ENCODE measurements around the gene ACP1.

Gene ACP1

DNA sequence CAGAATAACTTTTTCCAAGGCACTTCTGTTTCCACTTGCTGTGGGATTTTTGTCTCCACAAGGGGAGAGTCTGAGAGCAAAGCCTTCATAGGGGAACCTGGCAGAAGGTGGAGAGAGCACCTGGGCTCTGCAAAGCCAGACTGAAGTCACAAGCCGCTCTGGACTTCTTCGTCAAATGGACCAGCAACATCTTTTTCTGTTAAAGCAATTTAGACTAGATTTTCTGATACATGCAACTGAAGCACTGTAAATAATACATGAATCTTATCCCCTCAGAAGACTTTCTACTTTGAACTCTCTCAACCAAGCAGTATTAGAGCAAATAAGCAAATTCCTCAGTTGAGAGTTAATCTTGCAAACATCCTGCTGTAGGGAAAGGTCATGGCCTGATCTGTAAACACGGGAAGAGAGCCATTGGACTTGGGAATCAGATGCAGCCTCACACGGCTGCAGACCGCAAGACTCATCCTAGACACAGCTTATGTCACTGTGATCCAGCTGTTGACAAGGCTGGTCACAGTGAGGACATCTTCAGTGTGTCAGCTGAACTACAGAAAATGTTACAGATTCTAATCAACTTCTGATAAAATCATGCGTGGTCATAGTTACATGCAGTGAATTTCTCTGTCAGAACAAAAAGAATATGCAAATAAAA is 4.1 kb upstream of the ACP1 start:
- no peak for DNase-seq (ENCODE audit: low read depth in 2 of 2)

DNA sequence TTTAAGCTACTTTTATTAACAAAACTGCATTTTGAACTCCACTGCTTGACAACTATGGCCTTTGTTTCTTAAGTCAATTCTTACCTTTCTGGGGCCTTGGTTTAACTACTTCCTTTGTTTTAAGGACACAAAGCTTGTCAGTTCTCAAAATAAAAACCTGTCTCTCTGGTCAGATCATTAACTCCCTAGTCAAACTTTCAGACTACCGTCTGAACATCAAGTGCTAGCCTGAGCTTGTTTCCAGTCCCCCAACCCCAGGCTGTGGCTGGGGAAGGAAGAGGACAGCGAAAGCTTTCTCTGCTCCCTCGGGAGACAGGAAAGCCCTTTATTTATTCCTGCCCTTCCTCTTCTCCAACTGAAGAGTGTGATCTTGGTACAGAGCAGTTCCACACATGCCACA is 2.6 kb upstream of the ACP1 start:
- DNase-seq (ENCODE audit: low read depth in 2 of 2): no peak
- TF ChIP-seq, protein P1, sequence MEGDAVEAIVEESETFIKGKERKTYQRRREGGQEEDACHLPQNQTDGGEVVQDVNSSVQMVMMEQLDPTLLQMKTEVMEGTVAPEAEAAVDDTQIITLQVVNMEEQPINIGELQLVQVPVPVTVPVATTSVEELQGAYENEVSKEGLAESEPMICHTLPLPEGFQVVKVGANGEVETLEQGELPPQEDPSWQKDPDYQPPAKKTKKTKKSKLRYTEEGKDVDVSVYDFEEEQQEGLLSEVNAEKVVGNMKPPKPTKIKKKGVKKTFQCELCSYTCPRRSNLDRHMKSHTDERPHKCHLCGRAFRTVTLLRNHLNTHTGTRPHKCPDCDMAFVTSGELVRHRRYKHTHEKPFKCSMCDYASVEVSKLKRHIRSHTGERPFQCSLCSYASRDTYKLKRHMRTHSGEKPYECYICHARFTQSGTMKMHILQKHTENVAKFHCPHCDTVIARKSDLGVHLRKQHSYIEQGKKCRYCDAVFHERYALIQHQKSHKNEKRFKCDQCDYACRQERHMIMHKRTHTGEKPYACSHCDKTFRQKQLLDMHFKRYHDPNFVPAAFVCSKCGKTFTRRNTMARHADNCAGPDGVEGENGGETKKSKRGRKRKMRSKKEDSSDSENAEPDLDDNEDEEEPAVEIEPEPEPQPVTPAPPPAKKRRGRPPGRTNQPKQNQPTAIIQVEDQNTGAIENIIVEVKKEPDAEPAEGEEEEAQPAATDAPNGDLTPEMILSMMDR (IDR thresholded peaks at IDR 0.05; ENCODE audit: low read depth, low read length): no peak
- no peak overlapping the region for H3K4me3 ChIP-seq (replicated peaks in 1 of 2; ENCODE audit: low read depth in 2 of 2, low read length in 2 of 2)

More for the DNA sequence above, 4.1 kb upstream of the ACP1 start:
- TF ChIP-seq, protein P1 (IDR thresholded peaks at IDR 0.05; ENCODE audit: low read depth, low read length): no peak
- no peak overlapping the region for H3K4me3 ChIP-seq (replicated peaks in 1 of 2; ENCODE audit: low read depth in 2 of 2, low read length in 2 of 2)

DNA sequence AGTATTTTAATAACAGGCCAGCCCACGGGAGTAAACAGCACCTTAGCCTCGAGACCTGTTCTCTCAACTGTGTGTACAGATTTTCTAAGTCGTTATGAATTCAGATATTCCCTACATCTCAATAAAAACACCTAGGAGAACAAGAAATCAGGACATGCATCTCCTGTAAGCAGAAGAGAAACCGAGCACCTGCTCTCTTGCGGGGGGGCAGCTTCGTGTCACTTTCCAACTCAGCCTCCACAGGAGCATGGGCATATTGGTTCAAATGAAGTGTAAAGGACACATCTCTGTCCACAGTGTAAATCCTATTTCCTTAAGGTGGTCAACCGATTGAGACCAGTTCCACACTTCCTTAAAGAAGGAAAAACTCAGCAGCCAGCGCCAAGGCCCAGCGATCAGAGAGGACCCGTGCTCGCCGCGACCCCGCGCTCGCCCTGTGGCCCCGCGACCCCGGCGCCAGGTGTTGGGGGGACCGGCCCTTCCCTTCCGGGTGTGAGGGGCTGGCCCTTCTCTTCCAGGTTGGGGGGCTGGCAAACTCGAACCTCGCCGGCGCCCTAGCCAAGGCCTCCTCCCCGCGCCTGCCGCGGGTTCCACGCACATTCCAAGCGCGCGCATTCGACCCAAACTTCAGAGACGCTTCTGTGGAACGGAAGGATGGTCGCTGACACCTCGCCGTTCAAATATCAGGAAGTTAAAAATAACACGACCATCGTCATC is 1.6 kb upstream of the ACP1 start:
- TF ChIP-seq, protein P1 (IDR thresholded peaks at IDR 0.05; ENCODE audit: low read depth, low read length): no peak
- DNase-seq (ENCODE audit: low read depth in 2 of 2): no peak
- peak overlapping the region; percentile 91 to 93 for H3K4me3 ChIP-seq (replicated peaks in 1 of 2; ENCODE audit: low read depth in 2 of 2, low read length in 2 of 2)

DNA sequence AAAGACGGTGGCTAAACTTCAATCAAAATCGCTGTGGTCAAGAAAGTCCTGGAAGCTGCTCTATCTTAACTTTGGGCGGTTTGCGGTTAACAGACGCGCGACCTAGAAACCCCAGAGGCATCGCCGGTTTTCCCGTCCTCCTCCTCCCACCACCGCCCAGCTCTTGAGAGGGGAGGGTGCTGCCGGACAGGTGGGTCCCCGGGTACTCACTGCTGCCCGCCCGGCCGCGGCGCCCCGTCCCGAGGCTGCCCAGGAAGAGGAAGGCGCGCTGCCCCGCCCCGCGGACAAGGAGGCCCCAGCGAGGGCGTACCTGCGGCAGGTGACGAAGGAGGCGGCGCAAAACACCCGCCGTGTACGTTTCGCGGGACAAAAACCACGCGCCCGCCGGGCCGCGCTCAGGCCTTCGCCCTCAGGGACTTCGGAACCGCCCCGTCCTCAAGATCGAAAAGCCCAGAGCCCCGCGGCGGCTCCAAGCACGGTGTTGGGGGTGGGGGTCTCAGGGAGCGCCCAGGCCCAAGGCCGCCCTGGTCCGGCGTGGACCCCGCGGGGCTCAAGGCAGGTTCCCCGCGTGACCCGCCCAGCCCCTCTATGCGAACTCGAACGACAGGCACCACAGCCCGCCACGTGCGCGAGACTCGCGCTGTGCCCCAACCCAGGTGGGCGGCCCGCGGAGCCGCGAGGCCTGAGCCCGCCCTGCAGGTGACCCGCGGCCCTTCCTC is 814 bp upstream of the ACP1 start, which contains the start of gene SH3YL1:
TSS of gene SH3YL1 (minus strand) at position 259 of the 719 bp plus-strand sequence. CDS start at position 211, 48 bp downstream.
- DNase-seq (ENCODE audit: low read depth in 2 of 2): peak in 1 of 2 donors; percentile 19
- H3K4me3 ChIP-seq (replicated peaks in 1 of 2; ENCODE audit: low read depth in 2 of 2, low read length in 2 of 2): peak within 1 kb of the TSS; percentile 91 to 93
- TF ChIP-seq, protein P1 (IDR thresholded peaks at IDR 0.05; ENCODE audit: low read depth, low read length): no peak

DNA sequence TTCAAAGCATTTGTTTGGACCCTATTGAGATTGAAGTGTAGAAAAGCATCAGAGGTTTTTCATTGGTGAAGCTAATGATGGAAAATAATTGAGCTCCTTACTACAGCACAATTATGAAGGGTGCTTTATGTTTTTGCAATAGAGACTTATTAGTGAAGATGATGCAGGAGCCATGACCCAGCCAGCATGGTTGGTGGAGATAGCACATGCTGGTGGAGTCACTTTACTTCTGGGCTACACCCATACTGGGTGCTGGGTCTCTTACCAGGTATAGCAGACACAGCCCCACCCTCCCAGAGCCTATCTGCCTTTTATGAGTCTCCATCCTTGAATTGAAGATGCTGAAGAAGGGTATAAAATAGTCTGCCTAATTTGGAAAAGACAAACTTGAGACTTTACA is 3.6 kb downstream of the ACP1 start:
- no peak overlapping the region for H3K4me3 ChIP-seq (replicated peaks in 1 of 2; ENCODE audit: low read depth in 2 of 2, low read length in 2 of 2)
- no peak for DNase-seq (ENCODE audit: low read depth in 2 of 2)
- TF ChIP-seq, protein P1 (IDR thresholded peaks at IDR 0.05; ENCODE audit: low read depth, low read length): no peak

DNA sequence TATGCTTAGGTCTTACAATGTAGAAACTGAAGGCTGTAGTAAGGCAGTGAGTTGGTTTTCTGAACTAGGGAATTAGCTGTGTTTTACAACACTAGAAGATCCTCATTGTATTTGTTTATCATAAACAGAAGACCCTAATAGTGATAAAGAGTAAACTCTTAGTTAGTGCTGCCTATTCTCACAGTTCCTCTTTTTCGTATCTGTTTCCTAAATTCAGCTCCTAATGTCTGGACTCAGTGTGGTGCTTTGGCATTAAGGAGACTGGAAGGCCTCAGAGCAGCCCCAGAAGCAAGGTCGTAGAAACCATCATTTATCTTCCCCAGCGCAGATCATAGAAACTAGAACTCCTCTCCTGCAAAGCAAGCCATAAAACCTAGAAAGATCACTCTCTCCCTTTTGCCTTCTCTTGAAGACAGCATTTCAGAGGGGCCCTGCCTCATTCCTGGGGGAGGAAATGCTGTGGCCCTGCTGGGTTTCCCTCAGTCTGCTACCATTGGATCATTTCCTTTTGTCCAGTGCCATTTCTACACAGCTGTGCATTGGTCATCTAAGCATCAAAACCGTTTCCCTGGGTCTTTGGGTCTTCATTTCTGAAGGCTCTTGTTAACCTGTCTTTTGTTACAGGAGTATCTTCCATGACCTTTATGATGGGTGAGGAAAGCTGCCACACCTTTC is 4.7 kb downstream of the ACP1 start:
- TF ChIP-seq, protein P1 (IDR thresholded peaks at IDR 0.05; ENCODE audit: low read depth, low read length): no peak
- no peak for DNase-seq (ENCODE audit: low read depth in 2 of 2)
- no peak overlapping the region for H3K4me3 ChIP-seq (replicated peaks in 1 of 2; ENCODE audit: low read depth in 2 of 2, low read length in 2 of 2)
